ENCODE measurements around the gene ANKS3. TPM values are rescaled to one million over a fixed set of nuclear protein-coding genes. Genes with fewer than 3 reads are reported as not detected.

Gene ANKS3
- polyA plus RNA-seq, 3 donors, result 0.59 to 13.7 (median 0.95) TPM

DNA sequence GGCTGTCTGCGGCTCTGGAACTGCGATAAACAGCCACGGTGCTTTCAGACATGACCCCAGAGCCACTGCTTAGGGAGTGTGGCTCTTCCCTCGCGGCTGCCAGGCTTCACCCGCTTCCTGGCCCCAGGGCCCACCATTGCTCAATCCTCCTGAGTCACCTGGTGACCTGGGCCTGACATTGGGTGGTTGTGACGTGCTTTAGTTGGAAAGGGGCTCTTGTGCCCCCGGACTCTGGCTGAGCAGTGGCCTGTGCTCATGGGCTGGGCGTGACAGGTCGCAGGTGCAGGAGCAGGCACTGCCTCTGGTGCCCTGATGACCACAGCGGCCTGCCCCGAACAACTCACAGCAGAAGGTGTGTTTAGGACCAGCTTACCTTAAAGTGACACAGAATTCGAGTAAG lies 49.3 kb downstream of the ANKS3 start:
- H3K9me3 Mint-ChIP-seq, result peaks cover 0 to 2% (median 0%) of the 10 kb centered on the region in 7 donors
- Histone ChIP-seq H3K27me3 (ENCODE audit: control insufficient read depth in 2 of 2, insufficient read depth in 2 of 2, low read length in 2 of 2) (no peaks in the 10 kb centered on the region), H3K27ac (ENCODE audit: low read depth in 1 of 2, low read length in 2 of 2) (no peak overlapping the region), H4K20me1 (ENCODE audit: insufficient read depth, low read length) (peaks cover 11% of the 10 kb centered on the region), H3K4me3 (replicated peaks in 1 of 3; ENCODE audit: low read depth in 2 of 3, low read length in 3 of 3) (no peak overlapping the region), H3K9ac (ENCODE audit: insufficient read depth, low read length, poor library complexity, severe bottlenecking) (no peak overlapping the region), H3K36me3 (replicated peaks in 1 of 2; ENCODE audit: control insufficient read depth in 1 of 2, insufficient read depth in 2 of 2, low read length in 2 of 2) (peaks cover 65 to 75% of the 10 kb centered on the region in 2 donors), H3K79me2 (ENCODE audit: insufficient read depth, low read length) (peaks cover 36% of the 10 kb centered on the region), H3K4me2 (replicated peaks; ENCODE audit: extremely low read depth, low read length, poor library complexity, severe bottlenecking) (no peak overlapping the region), H2AFZ (ENCODE audit: insufficient read depth, low read depth, low read length, poor library complexity, severe bottlenecking) (no peak overlapping the region), H3K9me3 (replicated peaks in 1 of 2; ENCODE audit: control insufficient read depth in 1 of 2, insufficient read depth in 1 of 2, low read length in 2 of 2) (no peaks in the 10 kb centered on the region), H3K4me1 (ENCODE audit: control insufficient read depth in 1 of 2, insufficient read depth in 2 of 2, low read length in 2 of 2) (peaks cover 42 to 48% of the 10 kb centered on the region in 2 donors)
- H3K27ac Mint-ChIP-seq, result peak overlapping the region in 1 of 7 donors; percentile 59
- no peaks in the 10 kb centered on the region for H3K27me3 Mint-ChIP-seq (ENCODE audit: low read depth in 3 of 3)
- H3K4me1 Mint-ChIP-seq, result peaks cover 34% of the 10 kb centered on the region
- DNase-seq, result no peak
- peaks cover 44 to 84% of the 10 kb centered on the region in 2 donors for H3K36me3 Mint-ChIP-seq
- H3K4me3 Mint-ChIP-seq, result no peak overlapping the region
- 71% methylated on average over 11 of the region's 13 CpGs for WGBS (ENCODE audit: insufficient coverage)
- no peak for TF ChIP-seq CTCF (IDR thresholded peaks at IDR 0.05)
- intact Hi-C loops (cut with micrococcal nuclease), result loop anchor here in 1 of 2 donors (5.0 kb wide), 1 partner anchor 62 kb away; the partner anchor contains the start of gene MGRN1

DNA sequence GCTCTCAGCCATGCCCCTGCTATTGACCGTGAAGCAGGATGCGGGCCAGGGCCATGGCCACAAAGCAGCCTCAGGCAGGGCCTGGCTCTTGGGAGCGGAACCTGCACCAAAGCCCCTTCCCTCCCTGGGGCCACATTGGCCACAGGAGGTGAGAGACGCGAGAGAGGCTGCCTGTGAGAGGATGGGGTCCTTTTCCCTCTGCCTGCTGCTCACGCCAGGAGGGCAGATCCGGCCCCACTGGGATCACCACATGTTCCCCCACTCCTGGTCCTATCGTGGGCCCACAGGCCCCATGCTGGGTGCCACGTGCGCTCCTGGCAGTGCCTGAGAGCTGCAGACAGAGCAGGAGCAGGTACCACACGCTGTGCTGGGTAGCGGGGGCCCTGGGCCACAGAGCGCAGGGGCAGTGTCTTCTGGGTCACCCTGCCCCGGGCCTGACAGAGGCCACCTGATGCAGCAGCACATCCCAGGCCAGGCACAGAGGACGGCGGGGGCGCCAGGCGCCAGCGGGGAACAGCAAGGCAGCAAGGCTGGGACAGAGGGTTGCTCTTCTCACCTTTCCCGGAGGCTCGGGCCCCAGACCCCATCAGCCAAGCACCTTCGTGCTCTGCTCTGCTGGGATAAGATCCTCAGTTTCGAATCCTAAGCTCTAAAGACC lies 49.9 kb downstream of the ANKS3 start:
- Histone ChIP-seq H3K27me3 (ENCODE audit: control insufficient read depth in 2 of 2, insufficient read depth in 2 of 2, low read length in 2 of 2) (no peaks in the 10 kb centered on the region), H3K9ac (ENCODE audit: insufficient read depth, low read length, poor library complexity, severe bottlenecking) (no peak overlapping the region), H3K9me3 (replicated peaks in 1 of 2; ENCODE audit: control insufficient read depth in 1 of 2, insufficient read depth in 1 of 2, low read length in 2 of 2) (no peaks in the 10 kb centered on the region), H3K4me2 (replicated peaks; ENCODE audit: extremely low read depth, low read length, poor library complexity, severe bottlenecking) (no peak overlapping the region), H3K4me3 (replicated peaks in 1 of 3; ENCODE audit: low read depth in 2 of 3, low read length in 3 of 3) (no peak overlapping the region), H3K36me3 (replicated peaks in 1 of 2; ENCODE audit: control insufficient read depth in 1 of 2, insufficient read depth in 2 of 2, low read length in 2 of 2) (peaks cover 63 to 72% of the 10 kb centered on the region in 2 donors), H3K27ac (ENCODE audit: low read depth in 1 of 2, low read length in 2 of 2) (no peak overlapping the region), H3K79me2 (ENCODE audit: insufficient read depth, low read length) (peaks cover 36% of the 10 kb centered on the region), H2AFZ (ENCODE audit: insufficient read depth, low read depth, low read length, poor library complexity, severe bottlenecking) (no peak overlapping the region), H3K4me1 (ENCODE audit: control insufficient read depth in 1 of 2, insufficient read depth in 2 of 2, low read length in 2 of 2) (peaks cover 42 to 48% of the 10 kb centered on the region in 2 donors), H4K20me1 (ENCODE audit: insufficient read depth, low read length) (peaks cover 11% of the 10 kb centered on the region)
- Mint-ChIP-seq H3K4me3 (no peak overlapping the region), H3K9me3 (peaks cover 0 to 2% (median 0%) of the 10 kb centered on the region in 7 donors), H3K36me3 (peaks cover 44 to 84% of the 10 kb centered on the region in 2 donors), H3K4me1 (peaks cover 34% of the 10 kb centered on the region), H3K27me3 (ENCODE audit: low read depth in 3 of 3) (no peaks in the 10 kb centered on the region), H3K27ac (peak overlapping the region in 3 of 7 donors; percentile 54 to 59 (median 55))
- WGBS (ENCODE audit: insufficient coverage), result 98% methylated on average over 21 of the region's 23 CpGs
- DNase-seq, result no peak
- TF ChIP-seq CTCF (IDR thresholded peaks at IDR 0.05), result no peak
- intact Hi-C loops (cut with micrococcal nuclease), result loop anchor here in 1 of 2 donors (5.0 kb wide), 1 partner anchor 62 kb away; the partner anchor contains the start of gene MGRN1
